8988T (cell line): ENCODE measurements around the gene TENM3.

ENCODE experiments used
- DNase-seq: peaks from one replicate; pipeline ENCODE4 v3.0.0; 2011

TENM3 gene

DNA sequence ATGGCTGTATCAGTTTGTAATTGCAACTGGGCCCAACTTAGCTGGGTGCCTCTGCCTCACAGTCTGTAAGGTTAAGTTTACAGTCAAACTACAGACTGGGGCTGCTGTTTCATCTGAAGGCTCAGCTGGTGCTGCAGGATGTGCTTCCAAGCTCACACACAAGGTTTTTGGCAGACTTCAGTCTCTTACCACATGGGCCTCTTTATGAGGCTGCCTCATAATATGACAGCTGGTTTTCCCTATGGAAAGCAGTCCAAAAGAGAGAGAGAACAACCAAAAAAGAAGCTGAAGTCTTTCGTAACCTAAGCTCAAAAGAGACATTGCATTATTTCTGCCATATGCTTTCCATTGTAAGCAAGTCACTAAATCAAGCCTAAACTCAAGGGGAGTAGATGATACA lies 402.3 kb downstream of the TENM3 start:
- DNase-seq: no peak

DNA sequence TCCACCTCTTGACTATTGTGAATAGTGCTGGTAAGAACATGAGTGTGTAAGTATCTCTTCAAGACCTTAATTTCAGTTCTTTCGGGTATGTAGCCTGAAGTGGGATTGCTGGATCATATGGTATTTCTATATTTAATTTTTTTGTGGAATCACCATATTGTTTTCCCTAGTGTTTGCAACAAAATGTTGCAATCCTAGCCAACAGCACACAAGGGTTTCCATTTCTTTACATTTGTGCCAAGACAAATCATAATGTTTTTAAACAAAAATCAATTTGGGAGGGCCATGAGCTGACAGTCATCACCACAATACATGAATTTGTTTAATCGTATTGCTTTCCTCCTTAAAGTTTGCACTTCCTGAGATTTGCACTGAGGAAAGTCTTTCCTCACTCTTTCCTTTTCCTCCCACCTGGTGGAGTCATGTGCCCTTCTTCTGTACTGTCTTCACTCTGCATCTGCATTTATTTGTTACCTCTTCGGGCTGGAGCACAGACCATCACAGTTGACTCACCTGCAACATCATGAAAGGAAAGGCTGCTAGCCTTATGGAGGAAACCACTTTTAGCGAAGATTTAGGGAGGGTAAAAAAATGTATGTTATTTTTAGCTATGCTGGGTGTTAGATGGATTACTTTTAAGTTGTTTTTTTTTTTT lies 404.6 kb downstream of the TENM3 start:
- DNase-seq: no peak

GRCh38 chr4:182648766-182649165 lies 405.6 kb downstream of the TENM3 start:
- no peak for DNase-seq

GRCh38 chr4:182649698-182650477 lies 406.7 kb downstream of the TENM3 start:
- no peak for DNase-seq

GRCh38 chr4:182653596-182653995 lies 410.4 kb downstream of the TENM3 start:
- DNase-seq: no peak

GRCh38 chr4:182655340-182655739 lies 412.1 kb downstream of the TENM3 start:
- no peak for DNase-seq

GRCh38 chr4:182662551-182662950 lies 419.3 kb downstream of the TENM3 start:
- no peak for DNase-seq

- DNase-seq: no peak
Observed at GRCh38 chr4:182671231-182671630, 428.0 kb downstream of the TENM3 start.

- no peak for DNase-seq
Observed at GRCh38 chr4:182671749-182672148, 428.5 kb downstream of the TENM3 start.

GRCh38 chr4:182678590-182678989 lies 435.4 kb downstream of the TENM3 start:
- no peak for DNase-seq

DNA sequence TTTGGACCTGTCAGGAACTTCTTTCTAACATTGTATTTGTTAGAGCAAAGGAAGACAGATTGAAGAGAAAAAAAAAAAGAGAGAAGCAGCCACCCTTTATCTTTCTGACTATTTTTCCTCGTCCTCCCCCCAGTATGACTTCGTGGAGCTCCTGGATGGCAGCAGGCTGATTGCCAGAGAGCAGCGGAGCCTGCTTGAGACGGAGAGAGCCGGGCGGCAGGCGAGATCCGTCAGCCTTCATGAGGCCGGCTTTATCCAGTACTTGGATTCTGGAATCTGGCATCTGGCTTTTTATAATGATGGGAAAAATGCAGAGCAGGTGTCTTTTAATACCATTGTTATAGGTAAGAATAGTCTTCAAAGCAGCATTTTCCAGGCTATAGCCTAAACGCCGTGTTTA lies 436.3 kb downstream of the TENM3 start:
- no peak for DNase-seq

- DNase-seq: no peak
Observed at GRCh38 chr4:182680234-182680653, 437.0 kb downstream of the TENM3 start.

DNA sequence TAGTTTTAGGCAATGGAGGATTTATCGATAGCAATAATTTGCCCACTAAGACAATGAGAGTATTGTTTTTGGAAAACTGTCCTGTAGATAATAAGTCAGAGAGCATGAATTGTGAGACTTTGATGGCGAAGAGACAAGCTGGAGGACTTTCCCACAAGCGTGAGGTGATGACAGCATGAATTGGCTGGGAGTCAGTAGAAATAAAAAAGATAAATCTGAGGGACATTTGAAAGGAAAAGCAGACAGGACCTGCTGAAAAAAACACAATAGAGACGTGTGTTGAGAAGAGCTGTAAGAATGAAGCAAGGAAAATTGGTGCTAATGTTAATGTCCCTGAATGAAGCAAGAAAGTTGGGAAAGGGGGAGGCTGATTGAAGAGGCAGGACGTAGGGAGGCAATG lies 440.5 kb downstream of the TENM3 start:
- no peak for DNase-seq

DNA sequence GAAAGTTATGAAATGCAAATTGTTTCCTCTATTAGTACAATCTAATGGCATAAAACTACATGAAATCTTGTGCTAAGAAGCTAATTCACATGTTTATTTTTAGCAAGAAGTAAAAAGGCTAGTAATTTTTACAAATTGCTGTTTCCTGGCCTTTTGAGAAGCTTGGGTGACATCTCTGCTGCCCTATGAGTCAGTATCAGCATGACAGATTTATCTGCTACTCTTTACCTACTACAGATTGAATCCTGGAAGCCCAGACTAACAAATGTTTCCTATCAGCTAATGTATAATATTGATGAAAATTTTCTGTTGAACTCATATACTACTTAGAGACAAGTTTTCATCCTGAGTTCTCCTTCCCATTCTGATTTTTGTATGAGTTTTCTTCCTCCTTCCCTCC lies 441.6 kb downstream of the TENM3 start:
- no peak for DNase-seq

- no peak for DNase-seq
Observed at GRCh38 chr4:182688081-182688480, 444.9 kb downstream of the TENM3 start.

DNA sequence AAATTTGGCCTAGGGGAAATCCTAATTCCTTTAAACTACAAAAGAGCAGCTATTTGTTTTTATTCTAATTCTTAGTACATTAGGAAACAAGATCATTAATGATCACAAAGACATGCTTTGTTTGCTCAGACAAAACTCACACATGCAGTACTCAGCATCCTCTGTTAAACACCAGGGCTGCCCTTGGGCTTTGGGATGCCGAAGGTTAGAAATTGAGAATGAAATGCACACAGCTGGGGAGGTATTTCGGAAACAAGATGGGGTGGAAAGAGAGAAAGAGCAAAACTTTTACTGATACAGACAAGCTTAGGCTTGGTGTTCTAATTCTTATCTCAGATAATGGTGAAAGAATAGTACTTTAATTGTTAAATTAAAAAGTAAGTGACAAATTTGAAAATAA lies 451.3 kb downstream of the TENM3 start:
- no peak for DNase-seq

GRCh38 chr4:182695009-182695408 lies 451.8 kb downstream of the TENM3 start:
- DNase-seq: no peak

GRCh38 chr4:182695842-182696241 lies 452.6 kb downstream of the TENM3 start:
- DNase-seq: no peak

DNA sequence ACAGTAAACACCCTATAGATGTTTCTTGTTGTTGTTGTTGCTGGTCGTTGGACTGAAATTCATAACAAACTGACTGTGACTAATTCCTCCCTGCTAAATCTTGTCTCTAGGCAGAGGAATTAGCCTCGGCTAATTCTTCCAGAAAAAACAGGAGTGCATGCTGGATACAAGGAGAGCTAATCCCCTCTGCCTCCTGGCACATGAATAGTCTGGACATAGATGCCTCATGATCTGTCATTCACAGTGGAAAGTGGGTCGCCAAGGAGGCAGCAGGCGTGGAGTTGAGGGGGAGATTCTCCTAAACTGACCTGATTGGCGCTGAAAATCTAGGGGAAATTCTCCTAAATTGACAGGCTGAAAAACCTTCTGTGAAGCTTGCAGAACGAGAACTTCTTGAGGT lies 453.9 kb downstream of the TENM3 start:
- no peak for DNase-seq

GRCh38 chr4:182698212-182698611 lies 455.0 kb downstream of the TENM3 start:
- no peak for DNase-seq

GRCh38 chr4:182699201-182699600 lies 456.0 kb downstream of the TENM3 start:
- DNase-seq: no peak

- DNase-seq: no peak
Observed at GRCh38 chr4:182699795-182700194, 456.6 kb downstream of the TENM3 start.

GRCh38 chr4:182700362-182701160 lies 457.4 kb downstream of the TENM3 start:
- no peak for DNase-seq

DNA sequence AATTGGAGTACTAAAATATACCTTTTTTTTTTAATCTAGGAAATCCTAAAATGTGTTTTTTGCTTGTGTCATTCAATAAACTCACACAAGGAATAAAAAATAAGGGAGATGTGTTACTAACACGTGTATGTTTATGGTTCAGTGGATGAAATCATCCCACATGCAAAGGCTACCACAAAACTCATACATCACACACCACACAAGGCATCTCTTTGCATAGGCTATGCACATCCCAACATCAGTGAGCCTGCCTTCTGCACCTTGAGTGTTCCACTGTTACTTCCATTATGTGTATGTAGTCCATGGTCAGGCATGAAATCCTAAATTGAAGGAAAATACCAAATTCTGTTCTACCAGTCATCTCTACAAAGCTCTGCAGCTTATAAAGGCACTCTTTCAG lies 460.9 kb downstream of the TENM3 start:
- no peak for DNase-seq
